ENCODE measurements around the gene RPUSD4. TPM values are rescaled to one million over a fixed set of nuclear protein-coding genes. Genes with fewer than 3 reads are reported as not detected.
A peak's percentile ranks its signal among the peaks of the same experiment; 100 is the strongest.

RPUSD4 gene
- total and polyA plus RNA-seq, 7 experiments from 2014 or later: 15.4 to 49.6 (median 33.8) TPM

- no peaks in the 10 kb centered on the region for H3K4me1 ChIP-seq (ENCODE audit: control insufficient read depth in 2 of 2, insufficient read depth in 2 of 2, low read length in 2 of 2)
- Mint-ChIP-seq H3K36me3 (peaks cover 0 to 5% (median 0%) of the 10 kb centered on the region in 5 donors), H3K4me3 (no peak overlapping the region), H3K27ac (no peak overlapping the region), H3K4me1 (no peaks in the 10 kb centered on the region), H3K27me3 (peaks cover 0 to 9% (median 0%) of the 10 kb centered on the region in 5 donors), H3K9me3 (peaks cover 0 to 3% (median 0%) of the 10 kb centered on the region in 11 donors)
- intact Hi-C loops (cut with micrococcal nuclease): no loop called here
- ATAC-seq: no peak
- H3K9me3 ChIP-seq (ENCODE audit: control insufficient read depth in 2 of 3, low read length in 3 of 3): no peaks in the 10 kb centered on the region
- H3K4me3 ChIP-seq (ENCODE audit: low read length): no peak overlapping the region
- no peaks in the 10 kb centered on the region for H3K36me3 ChIP-seq (ENCODE audit: control insufficient read depth in 2 of 3, insufficient read depth in 3 of 3, low read length in 3 of 3)
- no peak overlapping the region for H3K27ac ChIP-seq (ENCODE audit: low read depth, low read length)
- POLR2A ChIA-PET: no interaction called here
- H3K27me3 ChIP-seq (ENCODE audit: control insufficient read depth in 2 of 2, insufficient read depth in 2 of 2, low read length in 2 of 2): no peaks in the 10 kb centered on the region
- CTCF ChIA-PET: no interaction called here
- DNase-seq: no peak
Measured at GRCh38 chr11:126176853-126177470, 34.5 kb downstream of the RPUSD4 start.

DNA sequence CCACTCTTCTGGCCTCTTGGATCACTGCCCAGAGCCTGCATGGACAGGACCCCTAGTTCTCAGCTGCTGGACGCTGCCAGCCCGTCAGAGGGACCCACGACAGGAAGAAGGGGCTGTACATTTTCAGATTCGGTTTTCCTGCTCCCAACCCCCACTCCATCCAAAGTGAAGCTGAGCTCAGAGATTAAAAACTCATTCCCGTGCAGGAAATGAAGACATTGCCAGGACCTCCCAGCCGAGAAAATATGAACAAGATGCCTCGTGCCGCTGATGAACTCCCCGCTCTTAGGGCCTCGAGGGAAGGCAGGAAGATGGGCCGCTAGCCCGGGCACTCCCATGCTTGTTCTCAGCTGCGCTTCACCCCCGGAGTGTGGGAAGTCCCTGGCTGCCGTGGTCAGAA lies 36.1 kb downstream of the RPUSD4 start:
- peaks cover 0 to 16% (median 0%) of the 10 kb centered on the region in 5 donors for H3K27me3 Mint-ChIP-seq
- intact Hi-C loops (cut with micrococcal nuclease): no loop called here
- H3K4me1 Mint-ChIP-seq: peaks cover 0 to 3% (median 0%) of the 10 kb centered on the region in 7 donors
- H3K9me3 ChIP-seq (ENCODE audit: control insufficient read depth in 2 of 3, low read length in 3 of 3): no peaks in the 10 kb centered on the region
- H3K27me3 ChIP-seq (ENCODE audit: control insufficient read depth in 2 of 2, insufficient read depth in 2 of 2, low read length in 2 of 2): no peaks in the 10 kb centered on the region
- no peaks in the 10 kb centered on the region for H3K4me1 ChIP-seq (ENCODE audit: control insufficient read depth in 2 of 2, insufficient read depth in 2 of 2, low read length in 2 of 2)
- H3K36me3 ChIP-seq (ENCODE audit: control insufficient read depth in 2 of 3, insufficient read depth in 3 of 3, low read length in 3 of 3): no peaks in the 10 kb centered on the region
- H3K4me3 Mint-ChIP-seq: no peak overlapping the region
- H3K9me3 Mint-ChIP-seq: peaks cover 0 to 2% (median 0%) of the 10 kb centered on the region in 11 donors
- peaks cover 0 to 3% (median 0%) of the 10 kb centered on the region in 5 donors for H3K36me3 Mint-ChIP-seq
- POLR2A ChIA-PET: no interaction called here
- no peak for DNase-seq
- no peak overlapping the region for H3K27ac ChIP-seq (ENCODE audit: low read depth, low read length)
- no peak for ATAC-seq
- H3K27ac Mint-ChIP-seq: no peak overlapping the region
- no peak overlapping the region for H3K4me3 ChIP-seq (ENCODE audit: low read length)
- CTCF ChIA-PET: interaction anchor here (0.5 kb wide), 1 partner anchor 18 kb away, joined by 3 read pairs; no protein-coding TSS in a partner anchor

GRCh38 chr11:126174816-126175215 lies 36.6 kb downstream of the RPUSD4 start:
- CTCF ChIA-PET: interaction anchor here (0.5 to 1.0 kb wide), 2 partner anchors 15 to 17 kb away, joined by 3 read pairs; no protein-coding TSS in a partner anchor
- H3K27ac Mint-ChIP-seq: no peak overlapping the region

GRCh38 chr11:126173257-126173656 lies 38.2 kb downstream of the RPUSD4 start:
- Histone ChIP-seq H3K4me3 (ENCODE audit: low read length) (no peak overlapping the region), H3K27me3 (ENCODE audit: control insufficient read depth in 2 of 2, insufficient read depth in 2 of 2, low read length in 2 of 2) (no peaks in the 10 kb centered on the region), H3K9me3 (ENCODE audit: control insufficient read depth in 2 of 3, low read length in 3 of 3) (no peaks in the 10 kb centered on the region), H3K4me1 (ENCODE audit: control insufficient read depth in 2 of 2, insufficient read depth in 2 of 2, low read length in 2 of 2) (no peaks in the 10 kb centered on the region), H3K27ac (ENCODE audit: low read depth, low read length) (no peak overlapping the region), H3K36me3 (ENCODE audit: control insufficient read depth in 2 of 3, insufficient read depth in 3 of 3, low read length in 3 of 3) (no peaks in the 10 kb centered on the region)
- H3K4me1 Mint-ChIP-seq: peaks cover 0 to 3% (median 0%) of the 10 kb centered on the region in 7 donors
- CTCF ChIA-PET: interaction anchor here (0.5 kb wide), 1 partner anchor 84 kb away, joined by 4 read pairs; no protein-coding TSS in a partner anchor
- intact Hi-C loops (cut with micrococcal nuclease): no loop called here
- no peaks in the 10 kb centered on the region for H3K9me3 Mint-ChIP-seq
- DNase-seq (no peak), ATAC-seq (no peak)
- H3K27me3 Mint-ChIP-seq: peaks cover 0 to 20% (median 4%) of the 10 kb centered on the region in 5 donors
- no peak overlapping the region for H3K27ac Mint-ChIP-seq
- no peaks in the 10 kb centered on the region for H3K36me3 Mint-ChIP-seq
- POLR2A ChIA-PET: no interaction called here
- no peak overlapping the region for H3K4me3 Mint-ChIP-seq

More at GRCh38 chr11:126174816-126175215, 36.6 kb downstream of the RPUSD4 start:
- Histone ChIP-seq H3K36me3 (ENCODE audit: control insufficient read depth in 2 of 3, insufficient read depth in 3 of 3, low read length in 3 of 3) (no peaks in the 10 kb centered on the region), H3K4me1 (ENCODE audit: control insufficient read depth in 2 of 2, insufficient read depth in 2 of 2, low read length in 2 of 2) (no peaks in the 10 kb centered on the region), H3K27me3 (ENCODE audit: control insufficient read depth in 2 of 2, insufficient read depth in 2 of 2, low read length in 2 of 2) (no peaks in the 10 kb centered on the region), H3K27ac (ENCODE audit: low read depth, low read length) (no peak overlapping the region), H3K9me3 (ENCODE audit: control insufficient read depth in 2 of 3, low read length in 3 of 3) (no peaks in the 10 kb centered on the region), H3K4me3 (ENCODE audit: low read length) (no peak overlapping the region)
- Mint-ChIP-seq H3K36me3 (no peaks in the 10 kb centered on the region), H3K27me3 (peaks cover 0 to 16% (median 0%) of the 10 kb centered on the region in 5 donors), H3K4me1 (peaks cover 0 to 3% (median 0%) of the 10 kb centered on the region in 7 donors), H3K9me3 (no peaks in the 10 kb centered on the region), H3K4me3 (no peak overlapping the region)
- intact Hi-C loops (cut with micrococcal nuclease): no loop called here
- no peak for DNase-seq
- POLR2A ChIA-PET: no interaction called here
- no peak for ATAC-seq

DNA sequence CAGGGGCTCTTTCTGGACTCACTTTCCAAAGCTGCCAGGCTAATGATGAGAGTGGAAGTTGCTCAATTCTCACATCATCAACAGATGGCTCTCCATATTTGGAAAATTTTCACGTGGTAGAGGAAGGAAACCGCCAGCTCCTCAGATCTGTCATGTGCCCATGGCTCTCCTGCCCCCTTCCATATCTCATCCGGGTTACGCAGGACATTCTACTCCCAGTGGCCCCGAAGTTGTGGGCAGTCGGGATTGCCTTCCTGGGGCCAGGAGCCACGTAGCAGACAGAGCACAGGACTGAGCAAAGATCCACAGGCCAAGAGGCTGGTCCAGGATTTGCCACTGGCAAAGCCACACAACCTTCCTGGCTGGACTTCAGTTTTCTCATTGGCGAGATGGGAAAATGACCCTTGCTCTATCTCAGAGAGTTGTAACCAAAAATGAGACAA lies 38.8 kb downstream of the RPUSD4 start:
- intact Hi-C loops (cut with micrococcal nuclease): no loop called here
- H3K9me3 ChIP-seq (ENCODE audit: control insufficient read depth in 2 of 3, low read length in 3 of 3): no peaks in the 10 kb centered on the region
- ATAC-seq (no peak), DNase-seq (no peak)
- H3K4me1 ChIP-seq (ENCODE audit: control insufficient read depth in 2 of 2, insufficient read depth in 2 of 2, low read length in 2 of 2): no peaks in the 10 kb centered on the region
- no peak overlapping the region for H3K27ac ChIP-seq (ENCODE audit: low read depth, low read length)
- Mint-ChIP-seq H3K4me1 (peaks cover 0 to 3% (median 0%) of the 10 kb centered on the region in 7 donors), H3K27me3 (peaks cover 0 to 20% (median 4%) of the 10 kb centered on the region in 5 donors), H3K36me3 (no peaks in the 10 kb centered on the region), H3K9me3 (no peaks in the 10 kb centered on the region), H3K27ac (peak overlapping the region in 1 of 9 donors; percentile 36), H3K4me3 (no peak overlapping the region)
- ChIA-PET POLR2A (no interaction called here), CTCF (no interaction called here)
- no peaks in the 10 kb centered on the region for H3K36me3 ChIP-seq (ENCODE audit: control insufficient read depth in 2 of 3, insufficient read depth in 3 of 3, low read length in 3 of 3)
- no peaks in the 10 kb centered on the region for H3K27me3 ChIP-seq (ENCODE audit: control insufficient read depth in 2 of 2, insufficient read depth in 2 of 2, low read length in 2 of 2)
- no peak overlapping the region for H3K4me3 ChIP-seq (ENCODE audit: low read length)

DNA sequence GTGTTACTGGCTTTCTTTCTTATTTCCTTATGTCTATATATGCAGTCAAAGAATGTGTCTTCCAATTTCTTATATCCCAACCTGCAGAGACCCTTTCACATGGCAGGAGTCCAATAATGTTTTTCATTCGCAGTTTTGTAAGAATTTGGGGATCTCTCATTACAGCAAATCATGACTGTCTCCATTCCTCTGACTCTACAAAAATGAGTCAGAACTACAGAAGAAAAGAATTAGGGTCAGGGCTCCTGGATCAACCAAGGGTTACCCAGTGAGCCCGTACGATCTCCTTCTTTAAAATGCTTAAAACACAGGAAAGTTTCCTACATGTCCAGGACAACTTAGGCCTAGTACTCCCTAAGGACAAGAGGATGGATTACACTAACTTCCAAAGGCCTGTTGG lies 42.2 kb downstream of the RPUSD4 start:
- H3K4me1 Mint-ChIP-seq: peaks cover 0 to 3% (median 0%) of the 10 kb centered on the region in 7 donors
- intact Hi-C loops (cut with micrococcal nuclease): no loop called here
- Histone ChIP-seq H3K36me3 (ENCODE audit: control insufficient read depth in 2 of 3, insufficient read depth in 3 of 3, low read length in 3 of 3) (no peaks in the 10 kb centered on the region), H3K27me3 (ENCODE audit: control insufficient read depth in 2 of 2, insufficient read depth in 2 of 2, low read length in 2 of 2) (no peaks in the 10 kb centered on the region), H3K9me3 (ENCODE audit: control insufficient read depth in 2 of 3, low read length in 3 of 3) (no peaks in the 10 kb centered on the region), H3K27ac (ENCODE audit: low read depth, low read length) (no peak overlapping the region), H3K4me1 (ENCODE audit: control insufficient read depth in 2 of 2, insufficient read depth in 2 of 2, low read length in 2 of 2) (no peaks in the 10 kb centered on the region), H3K4me3 (ENCODE audit: low read length) (no peak overlapping the region)
- no peak overlapping the region for H3K4me3 Mint-ChIP-seq
- ChIA-PET POLR2A (no interaction called here), CTCF (no interaction called here)
- H3K27me3 Mint-ChIP-seq: peaks cover 0 to 20% (median 9%) of the 10 kb centered on the region in 5 donors
- ATAC-seq: no peak
- no peak for DNase-seq
- H3K9me3 Mint-ChIP-seq: no peaks in the 10 kb centered on the region
- no peaks in the 10 kb centered on the region for H3K36me3 Mint-ChIP-seq
- H3K27ac Mint-ChIP-seq: no peak overlapping the region

GRCh38 chr11:126167488-126167887 lies 44.0 kb downstream of the RPUSD4 start:
- no peaks in the 10 kb centered on the region for H3K36me3 Mint-ChIP-seq
- no peak overlapping the region for H3K27ac Mint-ChIP-seq
- POLR2A ChIA-PET: no interaction called here
- Histone ChIP-seq H3K9me3 (ENCODE audit: control insufficient read depth in 2 of 3, low read length in 3 of 3) (no peaks in the 10 kb centered on the region), H3K27me3 (ENCODE audit: control insufficient read depth in 2 of 2, insufficient read depth in 2 of 2, low read length in 2 of 2) (no peaks in the 10 kb centered on the region), H3K36me3 (ENCODE audit: control insufficient read depth in 2 of 3, insufficient read depth in 3 of 3, low read length in 3 of 3) (no peaks in the 10 kb centered on the region), H3K4me3 (ENCODE audit: low read length) (no peak overlapping the region), H3K4me1 (ENCODE audit: control insufficient read depth in 2 of 2, insufficient read depth in 2 of 2, low read length in 2 of 2) (no peaks in the 10 kb centered on the region), H3K27ac (ENCODE audit: low read depth, low read length) (no peak overlapping the region)
- ATAC-seq (no peak), DNase-seq (no peak)
- H3K27me3 Mint-ChIP-seq: peaks cover 0 to 13% (median 8%) of the 10 kb centered on the region in 5 donors
- no peaks in the 10 kb centered on the region for H3K9me3 Mint-ChIP-seq
- intact Hi-C loops (cut with micrococcal nuclease): no loop called here
- CTCF ChIA-PET: no interaction called here
- H3K4me3 Mint-ChIP-seq: no peak overlapping the region
- peaks cover 0 to 10% (median 5%) of the 10 kb centered on the region in 7 donors for H3K4me1 Mint-ChIP-seq
